ENCODE data around the gene ZNF527. TPM values are rescaled to one million over a fixed set of nuclear protein-coding genes. Genes with fewer than 3 reads are reported as not detected.
"Not testable (repeated sequence)": the region's sequence is repeated elsewhere in the genome, so short reads cannot be mapped to it uniquely, and the experiment has no call there.

The ZNF527 gene
- polyA plus RNA-seq, 1 donor (not counting 4 experiments of a cell fraction or from before 2014, with no cell fraction given): 2.9 TPM

DNA sequence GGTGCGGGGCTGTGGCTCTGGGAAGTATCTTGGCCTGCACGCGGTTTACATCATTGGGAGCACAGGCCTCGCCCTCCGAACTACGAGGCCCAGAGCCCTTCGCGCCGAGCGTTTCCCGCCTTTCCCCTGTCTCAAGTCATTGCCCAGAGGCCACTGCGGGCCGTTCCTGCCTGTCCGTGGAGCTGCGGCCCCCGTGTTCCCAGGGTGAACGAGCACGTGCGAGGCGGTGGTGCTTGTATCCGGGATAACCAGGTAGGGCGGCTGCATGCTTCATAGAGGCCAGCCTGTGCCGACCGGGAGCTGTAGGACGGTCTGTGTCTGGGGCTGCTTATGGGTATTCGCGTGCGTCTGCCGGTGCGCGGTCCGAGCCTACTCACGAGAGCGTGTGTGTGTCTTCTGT is 32.5 kb downstream of the ZNF527 start:
- Histone ChIP-seq H2AFZ (ENCODE audit: control insufficient read depth, low read length) (no peak overlapping the region), H3K27me3 (ENCODE audit: control insufficient read depth, extremely low read depth, insufficient read depth, low read length) (no peaks in the 10 kb centered on the region), H3K4me2 (ENCODE audit: control insufficient read depth, extremely low read depth, insufficient read depth, low read depth, low read length) (no peak overlapping the region), H4K20me1 (ENCODE audit: control insufficient read depth, extremely low read depth, insufficient read depth, low read length) (no peaks in the 10 kb centered on the region), H3K36me3 (ENCODE audit: control insufficient read depth in 2 of 2, extremely low read depth in 1 of 2, insufficient read depth in 2 of 2, low read length in 2 of 2) (no peaks in the 10 kb centered on the region), H3K9ac (ENCODE audit: control insufficient read depth, extremely low read depth, insufficient read depth, low read length) (no peak overlapping the region), H3K4me3 (ENCODE audit: control insufficient read depth in 2 of 3, extremely low read depth in 1 of 3, insufficient read depth in 2 of 3, low read depth in 1 of 3, low read length in 3 of 3) (no peak overlapping the region), H3K79me2 (ENCODE audit: control insufficient read depth, insufficient read depth, low read length) (no peaks in the 10 kb centered on the region), H3K4me1 (ENCODE audit: control insufficient read depth, extremely low read depth, insufficient read depth, low read length) (no peaks in the 10 kb centered on the region), H3K9me1 (ENCODE audit: control insufficient read depth, extremely low read depth, insufficient read depth, low read length) (no peaks in the 10 kb centered on the region), H3K9me3 (ENCODE audit: control insufficient read depth, low read depth, low read length) (peaks cover 17% of the 10 kb centered on the region), H3K27ac (ENCODE audit: control insufficient read depth, insufficient read depth, low read length) (no peak overlapping the region)
- TF ChIP-seq, protein P1, sequence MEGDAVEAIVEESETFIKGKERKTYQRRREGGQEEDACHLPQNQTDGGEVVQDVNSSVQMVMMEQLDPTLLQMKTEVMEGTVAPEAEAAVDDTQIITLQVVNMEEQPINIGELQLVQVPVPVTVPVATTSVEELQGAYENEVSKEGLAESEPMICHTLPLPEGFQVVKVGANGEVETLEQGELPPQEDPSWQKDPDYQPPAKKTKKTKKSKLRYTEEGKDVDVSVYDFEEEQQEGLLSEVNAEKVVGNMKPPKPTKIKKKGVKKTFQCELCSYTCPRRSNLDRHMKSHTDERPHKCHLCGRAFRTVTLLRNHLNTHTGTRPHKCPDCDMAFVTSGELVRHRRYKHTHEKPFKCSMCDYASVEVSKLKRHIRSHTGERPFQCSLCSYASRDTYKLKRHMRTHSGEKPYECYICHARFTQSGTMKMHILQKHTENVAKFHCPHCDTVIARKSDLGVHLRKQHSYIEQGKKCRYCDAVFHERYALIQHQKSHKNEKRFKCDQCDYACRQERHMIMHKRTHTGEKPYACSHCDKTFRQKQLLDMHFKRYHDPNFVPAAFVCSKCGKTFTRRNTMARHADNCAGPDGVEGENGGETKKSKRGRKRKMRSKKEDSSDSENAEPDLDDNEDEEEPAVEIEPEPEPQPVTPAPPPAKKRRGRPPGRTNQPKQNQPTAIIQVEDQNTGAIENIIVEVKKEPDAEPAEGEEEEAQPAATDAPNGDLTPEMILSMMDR (optimal IDR thresholded peaks at IDR 0.05 in 1 of 3, IDR thresholded peaks at IDR 0.05 in 1 of 3, conservative IDR thresholded peaks at IDR 0.05 in 1 of 3; ENCODE audit: extremely low read depth in 1 of 3, insufficient read depth in 2 of 3, low read length in 3 of 3): no peak
- no peak for TF ChIP-seq EZH2 (IDR thresholded peaks at IDR 0.05; ENCODE audit: low read length)
- DNase-seq (ENCODE audit: low read depth, low spot score) (no peak), FAIRE-seq (no peak)
- dilution Hi-C loops (cut with MboI; ENCODE audit: extremely low pct_ligation_motif_present, low sequenced_read_pairs): no loop called here

DNA sequence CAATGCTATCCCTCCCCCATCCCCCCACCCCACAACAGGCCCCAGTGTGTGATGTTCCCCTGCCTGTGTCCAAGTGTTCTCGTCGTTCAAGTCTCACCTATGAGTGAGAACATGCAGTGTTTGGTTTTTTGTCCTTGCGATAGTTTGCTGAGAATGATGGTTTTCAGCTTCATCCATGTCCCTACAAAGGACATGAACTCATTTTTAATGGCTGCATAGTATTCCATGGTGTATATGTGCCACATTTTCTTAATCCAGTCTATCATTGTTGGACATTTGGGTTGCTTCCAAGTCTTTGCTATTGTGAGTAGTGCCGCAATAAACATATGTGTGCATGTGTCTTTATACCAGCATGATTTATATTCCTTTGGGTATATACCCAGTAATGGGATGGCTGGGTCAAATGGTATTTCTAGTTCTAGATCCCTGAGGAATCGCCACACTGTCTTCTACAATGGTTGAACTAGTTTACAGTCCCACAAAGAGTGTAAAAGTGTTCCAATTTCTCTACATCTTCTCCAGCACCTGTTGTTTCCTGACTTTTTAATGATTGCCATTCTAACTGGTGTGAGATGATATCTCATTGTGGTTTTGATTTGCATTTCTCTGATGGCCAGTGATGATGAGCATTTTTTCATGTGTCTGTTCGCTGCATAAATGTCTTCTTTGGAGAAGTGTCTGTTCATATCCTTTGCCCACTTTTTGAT is 35.4 kb downstream of the ZNF527 start:
- H3K36me3 ChIP-seq (ENCODE audit: control insufficient read depth in 2 of 2, extremely low read depth in 1 of 2, insufficient read depth in 2 of 2, low read length in 2 of 2); H3K9ac ChIP-seq (ENCODE audit: control insufficient read depth, extremely low read depth, insufficient read depth, low read length); H4K20me1 ChIP-seq (ENCODE audit: control insufficient read depth, extremely low read depth, insufficient read depth, low read length); H3K27me3 ChIP-seq (ENCODE audit: control insufficient read depth, extremely low read depth, insufficient read depth, low read length); H3K4me1 ChIP-seq (ENCODE audit: control insufficient read depth, extremely low read depth, insufficient read depth, low read length); dilution Hi-C loops (cut with MboI; ENCODE audit: extremely low pct_ligation_motif_present, low sequenced_read_pairs); DNase-seq (ENCODE audit: low read depth, low spot score); H3K27ac ChIP-seq (ENCODE audit: control insufficient read depth, insufficient read depth, low read length); H3K4me2 ChIP-seq (ENCODE audit: control insufficient read depth, extremely low read depth, insufficient read depth, low read depth, low read length); H3K79me2 ChIP-seq (ENCODE audit: control insufficient read depth, insufficient read depth, low read length); H3K4me3 ChIP-seq (ENCODE audit: control insufficient read depth in 2 of 3, extremely low read depth in 1 of 3, insufficient read depth in 2 of 3, low read depth in 1 of 3, low read length in 3 of 3); FAIRE-seq; H3K9me1 ChIP-seq (ENCODE audit: control insufficient read depth, extremely low read depth, insufficient read depth, low read length); H2AFZ ChIP-seq (ENCODE audit: control insufficient read depth, low read length): not testable (repeated sequence)
- peaks cover 14% of the 10 kb centered on the region for H3K9me3 ChIP-seq (ENCODE audit: control insufficient read depth, low read depth, low read length)

DNA sequence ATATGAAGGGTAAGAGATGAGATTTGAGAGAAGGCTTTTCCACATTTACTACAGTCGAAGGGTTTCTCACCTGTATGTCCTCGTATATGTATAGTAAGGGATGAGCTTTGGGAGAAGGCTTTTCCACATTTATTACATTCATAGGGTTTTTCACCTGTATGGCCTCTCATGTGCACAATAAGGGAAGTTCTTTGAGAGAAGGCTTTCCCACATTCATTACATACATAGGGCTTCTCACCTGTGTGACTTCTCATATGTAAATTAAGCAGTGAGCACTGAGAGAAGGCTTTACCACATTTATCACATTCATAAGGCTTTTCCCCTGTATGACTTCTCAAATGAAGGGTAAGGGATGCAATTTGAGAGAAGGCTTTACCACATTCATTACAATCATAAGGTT is 41.8 kb downstream of the ZNF527 start:
- Histone ChIP-seq H3K9me1 (ENCODE audit: control insufficient read depth, extremely low read depth, insufficient read depth, low read length) (no peaks in the 10 kb centered on the region), H3K4me3 (ENCODE audit: control insufficient read depth in 2 of 3, extremely low read depth in 1 of 3, insufficient read depth in 2 of 3, low read depth in 1 of 3, low read length in 3 of 3) (no peak overlapping the region), H2AFZ (ENCODE audit: control insufficient read depth, low read length) (no peak overlapping the region), H3K79me2 (ENCODE audit: control insufficient read depth, insufficient read depth, low read length) (no peaks in the 10 kb centered on the region), H3K36me3 (ENCODE audit: control insufficient read depth in 2 of 2, extremely low read depth in 1 of 2, insufficient read depth in 2 of 2, low read length in 2 of 2) (peaks cover 0 to 1% of the 10 kb centered on the region in 2 experiments), H3K9ac (ENCODE audit: control insufficient read depth, extremely low read depth, insufficient read depth, low read length) (no peak overlapping the region), H3K27me3 (ENCODE audit: control insufficient read depth, extremely low read depth, insufficient read depth, low read length) (no peaks in the 10 kb centered on the region), H3K4me1 (ENCODE audit: control insufficient read depth, extremely low read depth, insufficient read depth, low read length) (no peaks in the 10 kb centered on the region), H3K4me2 (ENCODE audit: control insufficient read depth, extremely low read depth, insufficient read depth, low read depth, low read length) (no peak overlapping the region), H3K9me3 (ENCODE audit: control insufficient read depth, low read depth, low read length) (peaks cover 18% of the 10 kb centered on the region), H3K27ac (ENCODE audit: control insufficient read depth, insufficient read depth, low read length) (no peak overlapping the region), H4K20me1 (ENCODE audit: control insufficient read depth, extremely low read depth, insufficient read depth, low read length) (no peaks in the 10 kb centered on the region)
- FAIRE-seq: no peak
- TF ChIP-seq, protein P1 (optimal IDR thresholded peaks at IDR 0.05 in 1 of 3, IDR thresholded peaks at IDR 0.05 in 1 of 3, conservative IDR thresholded peaks at IDR 0.05 in 1 of 3; ENCODE audit: extremely low read depth in 1 of 3, insufficient read depth in 2 of 3, low read length in 3 of 3): no peak
- DNase-seq (ENCODE audit: low read depth, low spot score): no peak
- dilution Hi-C loops (cut with MboI; ENCODE audit: extremely low pct_ligation_motif_present, low sequenced_read_pairs): no loop called here

Data from keratinocyte (primary cell).